ENCODE measurements around the gene ZNF423.
A peak's percentile ranks its signal among the peaks of the same experiment; 100 is the strongest.

ZNF423 gene

GRCh38 chr16:49837688-49838410 lies 18.1 kb downstream of the ZNF423 start:
- FAIRE-seq = no peak
- no peak for TF ChIP-seq CTCF (IDR thresholded peaks at IDR 0.05; ENCODE audit: insufficient read depth, missing control alignments)
- DNase-seq (ENCODE audit: insufficient read length, low spot score) = no peak

GRCh38 chr16:49836668-49837067 lies 19.2 kb downstream of the ZNF423 start:
- FAIRE-seq (no peak), DNase-seq (ENCODE audit: insufficient read length, low spot score) (no peak)
- no peak for TF ChIP-seq CTCF (IDR thresholded peaks at IDR 0.05; ENCODE audit: insufficient read depth, missing control alignments)

- TF ChIP-seq CTCF (IDR thresholded peaks at IDR 0.05; ENCODE audit: insufficient read depth, missing control alignments) = no peak
- DNase-seq (ENCODE audit: insufficient read length, low spot score) = no peak
- no peak for FAIRE-seq
These were observed 19.7 kb downstream of the ZNF423 start for GRCh38 chr16:49836218-49836617.

GRCh38 chr16:49835161-49835777 lies 20.6 kb downstream of the ZNF423 start:
- no peak for TF ChIP-seq CTCF (IDR thresholded peaks at IDR 0.05; ENCODE audit: insufficient read depth, missing control alignments)
- DNase-seq (ENCODE audit: insufficient read length, low spot score) (no peak), FAIRE-seq (no peak)

GRCh38 chr16:49834531-49835151 lies 21.3 kb downstream of the ZNF423 start:
- no peak for FAIRE-seq
- TF ChIP-seq CTCF (IDR thresholded peaks at IDR 0.05; ENCODE audit: insufficient read depth, missing control alignments) = no peak
- DNase-seq (ENCODE audit: insufficient read length, low spot score) = peak; percentile 56

- FAIRE-seq = no peak
- no peak for DNase-seq (ENCODE audit: insufficient read length, low spot score)
- TF ChIP-seq CTCF (IDR thresholded peaks at IDR 0.05; ENCODE audit: insufficient read depth, missing control alignments) = no peak
These were observed 21.9 kb downstream of the ZNF423 start for GRCh38 chr16:49833796-49834530.
